NCI-H774 (cell line): ENCODE measurements around the gene VWA1.
"Not testable (repeated sequence)": the region's sequence is repeated elsewhere in the genome, so short reads cannot be mapped to it uniquely, and the experiment has no call there.

Source experiments
- DNase-seq: peaks from one replicate; lab custom pipeline; 2025; lab: John Stamatoyannopoulos, UW

The VWA1 gene

DNA sequence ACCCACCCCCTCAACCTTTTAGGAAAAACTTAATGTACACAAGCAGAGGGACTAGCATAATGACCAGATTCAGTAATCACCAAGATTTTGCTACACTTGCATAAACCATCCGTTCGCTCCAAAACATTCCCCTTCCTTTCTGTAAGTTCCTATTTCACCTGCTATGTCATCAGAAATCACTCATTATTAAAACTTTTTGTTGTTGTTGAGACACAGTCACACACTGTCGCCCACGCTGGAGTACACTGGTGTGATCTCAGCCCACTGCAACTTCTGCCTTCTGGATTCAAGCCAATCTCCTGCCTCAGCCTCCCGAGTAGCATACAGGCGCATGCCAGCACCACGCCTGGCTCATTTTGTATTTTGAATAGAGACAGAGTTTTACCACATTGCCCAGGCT is 31.8 kb upstream of the VWA1 start:
- DNase-seq: no peak

DNA sequence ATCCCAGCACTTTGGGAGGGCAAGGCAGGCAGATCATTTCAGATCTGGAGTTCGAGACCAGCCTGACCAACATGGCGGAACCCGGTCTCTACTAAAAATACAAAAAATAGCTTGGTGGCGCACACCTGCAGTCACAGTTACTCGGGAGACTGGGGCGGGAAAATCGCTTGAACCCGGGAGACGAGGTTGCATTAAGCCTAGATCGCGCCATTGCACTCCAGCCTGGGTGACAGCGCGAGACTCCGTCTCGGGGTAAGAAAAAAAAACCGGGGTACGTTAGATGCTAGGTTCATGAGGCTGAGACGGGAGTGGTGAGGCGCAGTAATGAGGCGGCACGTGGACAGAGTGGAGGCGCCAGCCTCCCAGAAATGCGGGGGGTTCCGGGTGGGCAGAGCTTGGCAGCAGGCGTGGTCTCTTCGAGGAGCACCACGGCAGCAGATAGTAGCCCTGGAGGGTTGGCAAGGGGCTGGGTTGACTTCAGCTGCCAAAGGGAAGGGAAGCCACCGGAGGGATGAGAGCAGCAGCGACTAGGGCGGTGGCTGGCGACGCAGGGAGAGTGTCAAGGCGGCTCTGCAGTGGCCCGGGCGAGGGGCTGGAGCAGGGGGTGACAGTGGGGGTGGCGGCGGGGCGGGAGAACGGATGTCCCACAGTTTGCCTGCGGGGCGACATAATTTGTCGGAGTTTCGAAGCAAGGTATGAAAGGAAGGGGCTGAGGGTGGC is 29.2 kb upstream of the VWA1 start:
- DNase-seq: no peak

DNA sequence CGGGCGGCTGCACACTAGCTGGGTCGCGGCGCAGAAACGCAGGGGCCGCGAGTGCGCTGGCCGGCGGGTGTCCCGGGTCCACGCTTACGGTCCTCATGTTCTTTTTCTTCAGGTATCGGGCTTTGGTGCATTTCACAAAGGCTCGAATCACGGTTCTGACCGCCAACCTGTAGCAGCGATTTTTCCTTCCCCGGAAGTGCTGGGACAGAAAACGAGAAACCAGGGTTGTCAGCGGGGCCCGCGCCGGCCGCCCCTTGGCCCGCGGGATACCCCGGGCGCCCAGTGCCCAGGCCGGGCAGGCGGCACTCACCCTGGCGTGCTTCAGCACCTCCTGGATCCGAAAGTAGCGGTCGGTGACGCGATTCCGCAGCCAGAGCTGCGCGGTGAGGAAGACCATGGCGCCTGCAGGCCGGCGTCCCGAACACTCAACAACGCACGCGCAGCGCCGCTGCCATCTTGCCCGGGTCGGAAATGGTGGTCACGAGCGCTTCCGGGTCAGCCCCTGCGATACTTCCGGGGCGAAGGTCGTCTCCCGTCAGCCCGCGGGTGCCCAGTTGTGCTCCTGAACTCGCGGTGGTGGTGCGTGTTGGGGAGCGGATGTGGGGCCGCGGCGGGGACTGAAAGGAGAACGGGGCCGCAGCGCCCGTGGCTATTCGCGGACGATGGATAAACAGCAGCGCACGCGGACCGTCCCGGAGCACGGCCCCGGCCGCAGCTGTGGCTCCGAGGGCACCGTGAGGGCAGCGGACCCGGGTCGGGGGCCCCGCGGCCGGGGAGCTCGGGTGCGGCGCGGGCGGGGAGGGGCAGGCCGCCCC is 28.5 kb upstream of the VWA1 start, which contains the start of gene MRPL20:
Gene MRPL20 (minus strand): TSS at position 473 of the 815 bp plus-strand sequence. CDS start 76 bp downstream, at position 397.
- peak; percentile 80 for DNase-seq

- no peak for DNase-seq
These were observed 27.7 kb upstream of the VWA1 start for GRCh38 chr1:1407636-1408318.

DNA sequence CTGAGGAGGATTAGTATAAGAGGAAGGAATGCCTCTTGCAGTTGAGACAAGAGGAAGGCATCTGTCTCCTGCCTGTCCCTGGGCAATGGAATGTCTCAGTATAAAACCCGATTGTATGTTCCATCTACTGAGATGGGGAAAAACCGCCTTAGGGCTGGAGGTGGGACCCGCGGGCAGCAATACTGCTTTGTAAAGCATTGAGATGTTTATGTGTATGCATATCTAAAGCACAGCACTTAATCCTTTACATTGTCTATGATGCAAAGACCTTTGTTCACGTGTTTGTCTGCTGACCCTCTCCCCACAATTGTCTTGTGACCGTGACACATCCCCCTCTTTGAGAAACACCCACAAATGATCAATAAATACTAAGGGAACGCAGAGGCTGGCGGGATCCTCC is 25.3 kb upstream of the VWA1 start:
- DNase-seq: not testable (repeated sequence)

GRCh38 chr1:1411626-1412025 is 23.9 kb upstream of the VWA1 start:
- DNase-seq: no peak

- DNase-seq: not testable (repeated sequence)
These were observed 23.1 kb upstream of the VWA1 start for GRCh38 chr1:1412311-1412902.

DNA sequence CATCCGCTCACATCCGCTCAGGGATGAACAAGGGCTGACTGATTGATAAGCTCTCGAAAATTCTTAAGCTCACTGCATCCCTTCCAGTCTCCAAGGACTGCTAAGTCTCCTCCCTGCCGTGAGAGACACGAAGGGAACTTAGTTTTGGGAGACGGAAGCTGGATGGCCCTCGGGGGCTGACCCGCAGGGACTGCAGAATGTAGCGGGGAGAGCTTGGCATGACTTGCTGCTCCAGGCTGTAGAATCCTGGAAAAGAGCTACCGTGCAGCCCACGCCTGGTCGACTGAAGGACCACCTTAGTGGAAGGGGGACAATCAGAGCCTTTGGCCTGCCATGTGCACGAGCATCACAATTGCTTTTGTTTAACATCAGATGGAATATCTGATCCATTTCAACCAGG is 19.7 kb upstream of the VWA1 start:
- DNase-seq: no peak

- not testable (repeated sequence) for DNase-seq
These were observed 18.1 kb upstream of the VWA1 start for GRCh38 chr1:1417396-1417795.

DNA sequence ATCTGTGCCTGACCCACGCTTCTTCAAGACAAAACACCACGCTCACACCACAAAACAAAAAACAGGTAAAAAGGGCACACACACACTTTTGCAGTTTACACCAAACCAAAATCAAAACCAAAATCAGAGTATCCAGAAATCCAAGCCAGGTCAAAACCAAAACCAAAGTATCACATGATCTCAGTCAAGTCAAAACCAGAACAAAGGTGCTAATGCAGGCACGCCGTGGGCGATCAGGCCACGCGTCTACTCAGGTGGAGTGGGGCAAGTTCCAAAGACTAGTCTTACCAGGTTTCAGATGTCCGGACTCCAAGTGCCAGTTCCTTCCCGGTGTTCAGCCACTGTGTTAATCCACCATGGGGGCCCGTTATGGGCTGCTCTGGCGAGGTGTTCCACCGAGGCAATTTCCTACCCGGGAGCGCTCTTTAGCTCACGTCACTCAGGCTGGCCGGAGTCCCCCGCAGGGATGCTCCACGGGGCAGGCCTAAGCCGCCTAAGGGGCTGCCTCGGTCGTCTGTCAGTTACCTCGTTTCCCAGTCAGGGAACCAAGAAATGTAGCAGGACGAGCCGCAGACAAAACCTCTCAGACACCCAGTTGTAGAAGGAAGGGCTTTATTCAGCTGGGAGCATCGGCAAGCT is 17.5 kb upstream of the VWA1 start:
- not testable (repeated sequence) for DNase-seq

DNA sequence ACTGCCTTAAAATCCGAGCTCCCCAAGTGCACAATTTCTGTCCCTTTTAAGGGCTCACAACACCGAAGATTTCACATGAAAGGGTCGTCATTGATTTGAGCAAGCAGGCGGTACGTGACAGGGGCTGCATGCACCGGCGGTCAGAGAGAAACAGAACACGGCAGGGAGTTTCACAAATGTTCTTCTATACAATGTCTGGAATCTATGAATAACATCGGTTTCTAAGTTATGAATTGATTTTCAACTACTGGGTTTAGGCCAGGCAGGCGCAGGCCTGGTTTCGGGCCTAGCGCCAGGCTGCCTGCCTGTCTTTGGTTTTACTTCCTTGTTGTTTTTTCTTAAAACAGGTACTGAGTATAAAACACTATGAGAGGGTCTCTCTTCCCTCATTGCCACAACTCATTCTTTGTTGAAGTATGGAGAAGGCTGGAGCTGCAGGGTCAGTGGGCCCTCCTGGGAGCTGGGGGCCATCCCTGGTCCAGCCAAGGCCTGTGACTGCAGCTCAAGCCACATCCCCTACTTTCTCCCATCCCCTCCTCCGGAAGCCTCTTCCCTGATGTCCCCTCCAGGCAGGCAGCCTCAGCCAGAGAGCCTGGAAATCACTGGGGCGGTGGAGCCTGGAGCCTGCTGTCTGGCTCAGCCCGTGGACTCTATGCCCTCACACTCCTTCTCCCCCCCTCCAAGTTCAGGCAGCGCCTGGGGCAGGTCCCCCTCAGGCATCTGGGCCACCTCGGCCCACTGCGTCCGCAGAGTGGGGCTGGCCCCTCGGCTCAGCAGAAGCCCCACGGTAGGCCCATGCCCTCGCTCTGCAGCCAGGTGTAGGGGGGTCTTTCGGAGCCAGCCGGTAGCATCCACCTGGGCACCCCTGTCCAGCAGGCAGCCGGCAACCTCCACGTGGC is 16.8 kb upstream of the VWA1 start:
- no peak for DNase-seq

DNA sequence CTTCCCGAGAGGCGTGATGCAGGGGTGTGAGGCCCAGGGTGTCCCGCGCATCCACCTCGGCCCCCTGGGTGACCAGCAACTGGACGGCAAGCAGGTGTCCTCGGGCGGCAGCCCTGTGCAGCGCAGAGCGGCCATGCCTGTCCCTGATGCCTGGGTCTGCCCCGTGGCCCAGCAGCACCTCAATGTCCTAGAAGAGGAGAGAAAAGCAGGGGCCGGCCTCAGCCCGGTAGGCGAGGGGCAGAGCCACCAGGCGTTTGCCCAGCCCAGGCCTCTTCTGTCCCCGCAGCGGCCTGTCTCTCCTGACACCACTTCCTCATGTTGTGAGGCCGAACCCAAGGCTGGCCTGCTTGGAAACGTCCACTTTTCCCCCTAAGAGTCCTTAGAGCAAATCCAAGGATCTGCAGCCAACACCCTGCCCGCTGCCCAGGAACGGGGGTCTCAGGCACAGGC is 16.1 kb upstream of the VWA1 start:
- DNase-seq: no peak

DNA sequence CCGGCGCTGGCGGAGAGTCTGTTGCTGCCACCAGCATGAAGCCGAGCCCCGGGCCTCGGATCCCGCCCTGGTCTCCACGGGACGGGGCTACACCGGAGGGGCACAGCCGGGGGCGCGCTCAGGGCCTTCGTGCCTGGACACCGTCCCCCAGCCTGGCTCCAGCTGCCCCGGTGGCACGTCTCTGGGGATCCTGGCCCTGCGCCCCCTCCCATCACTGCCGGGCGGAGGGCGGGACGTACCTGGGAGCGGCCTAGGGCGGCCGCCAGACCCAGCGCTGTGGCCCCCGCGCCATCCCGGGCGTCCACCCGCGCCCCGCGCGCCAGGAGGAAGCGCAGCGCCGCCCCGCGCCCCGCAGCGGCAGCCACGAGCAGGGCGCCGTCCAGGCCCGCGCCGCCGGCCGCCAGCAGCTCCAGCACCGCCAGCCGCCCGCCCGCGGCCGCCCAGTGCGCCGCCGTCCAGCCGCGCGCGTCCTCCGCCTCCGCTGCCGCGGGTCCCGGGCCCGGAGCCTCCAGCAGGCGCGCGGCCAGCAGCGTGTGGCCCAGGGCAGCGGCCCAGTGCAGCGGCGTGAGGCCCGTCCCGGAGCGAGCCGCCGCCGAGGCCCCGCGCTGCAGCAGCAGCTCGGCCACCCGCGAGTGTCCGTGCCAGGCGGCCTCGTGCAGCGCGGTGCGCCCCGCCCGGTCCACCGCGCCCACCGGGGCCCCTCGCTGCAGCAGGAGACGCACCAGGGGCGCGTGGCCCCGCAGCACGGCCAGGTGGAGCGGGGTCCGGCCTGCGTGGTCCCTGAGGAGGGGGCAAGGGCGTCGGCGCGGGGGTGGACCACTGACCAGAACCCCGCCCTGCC is 15.5 kb upstream of the VWA1 start:
- DNase-seq: no peak

DNA sequence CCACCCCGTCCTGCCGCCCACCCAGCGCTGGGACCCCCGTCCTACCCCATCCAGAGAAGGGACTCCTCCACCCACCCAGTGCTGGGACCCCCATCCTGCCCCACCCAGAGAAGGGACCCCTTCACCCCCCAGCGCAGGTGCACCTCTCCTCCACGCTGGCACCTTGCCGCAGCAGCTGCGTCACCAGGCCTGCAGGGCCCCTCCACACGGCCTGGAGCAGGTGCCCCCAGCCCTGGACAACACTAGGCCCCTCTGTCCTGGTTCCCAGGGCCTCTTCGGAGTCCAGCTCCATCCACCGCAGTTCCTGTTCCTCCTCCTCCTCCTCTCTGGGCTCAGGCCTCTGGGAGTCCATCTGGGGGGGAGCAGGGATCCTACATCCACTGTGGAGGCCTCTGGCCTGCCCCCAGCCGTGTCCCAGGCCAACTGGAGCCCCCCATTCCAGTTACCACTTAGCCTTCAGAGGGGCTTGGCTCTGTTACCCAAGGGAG is 14.8 kb upstream of the VWA1 start:
- DNase-seq: no peak

DNA sequence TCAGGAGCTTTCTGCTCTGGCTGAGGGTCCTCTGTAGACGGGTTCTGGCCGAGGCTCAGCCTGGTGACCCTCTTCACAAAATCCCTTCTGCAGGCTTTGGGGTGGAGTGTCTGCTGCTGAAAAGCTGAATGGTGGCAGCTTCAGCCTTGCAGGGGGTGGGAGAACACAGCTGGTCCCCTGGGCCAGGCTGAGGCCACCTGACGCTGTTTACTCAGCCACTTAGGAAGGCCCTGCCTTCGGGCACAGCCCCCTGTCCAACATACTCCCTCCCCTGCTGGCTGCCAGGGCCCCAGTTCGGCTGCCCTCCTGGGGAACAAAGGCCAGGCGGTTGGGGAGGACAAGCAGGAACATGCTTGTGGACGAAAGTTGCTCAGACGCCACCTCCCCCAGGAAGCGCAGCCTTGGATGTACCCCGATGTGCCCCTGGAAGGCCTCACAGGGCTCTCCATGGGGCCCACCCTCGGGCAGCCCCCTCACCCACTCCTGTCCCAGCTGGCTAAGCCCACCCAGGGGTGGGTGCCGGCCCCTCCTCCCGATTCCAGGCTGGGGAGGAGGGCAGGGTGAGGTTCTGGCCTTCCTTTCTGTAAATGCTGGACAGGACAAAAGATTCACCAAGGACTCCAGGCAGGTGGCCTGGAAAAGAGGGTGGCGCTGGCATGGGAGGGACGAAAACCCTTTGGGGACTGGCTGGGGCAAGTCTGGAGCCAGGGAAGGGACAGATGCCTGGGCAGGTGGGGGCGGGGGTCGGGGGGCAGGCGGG is 14.2 kb upstream of the VWA1 start, which contains the start of gene ANKRD65:
Gene ANKRD65 (minus strand): TSS at position 130 of the 760 bp plus-strand sequence. CDS start 271 bp downstream, outside the sequence.
- DNase-seq: peak; percentile 31

- no peak for DNase-seq
These were observed 13.5 kb upstream of the VWA1 start for GRCh38 chr1:1421907-1422464.

- DNase-seq: no peak
These were observed 12.8 kb upstream of the VWA1 start for GRCh38 chr1:1422465-1423244.

DNA sequence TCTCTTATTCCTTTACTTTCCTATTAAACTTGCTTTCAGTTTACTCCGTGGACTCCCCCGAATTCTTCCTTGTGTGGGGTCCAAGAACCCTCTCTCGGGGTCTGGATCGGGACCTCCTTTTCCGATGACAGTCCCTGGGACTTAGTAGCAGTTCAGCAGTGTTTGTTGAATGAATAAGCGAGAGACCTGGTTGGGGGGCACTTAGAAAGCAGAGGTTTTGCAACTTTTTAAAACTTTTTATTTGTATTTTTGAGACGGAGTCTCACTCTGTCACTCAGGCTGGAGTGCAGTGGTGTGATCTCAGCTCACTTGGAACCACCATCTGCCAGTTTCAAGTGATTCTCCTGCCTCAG is 12.3 kb upstream of the VWA1 start:
- no peak for DNase-seq
